BJ (cell line): ENCODE results near the gene CFAP46. TPM values are rescaled to one million over a fixed set of nuclear protein-coding genes. Genes with fewer than 3 reads are reported as not detected.
"Not testable (repeated sequence)": the region's sequence is repeated elsewhere in the genome, so short reads cannot be mapped to it uniquely, and the experiment has no call there.

ENCODE experiments used
- CTCF ChIA-PET: fragments of 350-600 bp; formaldehyde crosslinking; extraction: SDS; loops from one replicate; lab custom pipeline; 2021; ENCODE audit warnings: antibody characterized with exemption, inconsistent platforms; lab: Yijun Ruan, JAX
- POLR2A ChIA-PET: fragments of 300-600 bp; sonication (Branson Sonifier 250); formaldehyde crosslinking; extraction: SDS; loops from one replicate; lab custom pipeline; 2021; ENCODE audit warnings: antibody characterized with exemption; lab: Charles Lee
- DNase-seq: peaks from one replicate; pipeline ENCODE4 v3.0.0-alpha.2; 2011; ENCODE audit warnings: low read depth
- H3K27me3 ChIP-seq: 2 replicates; pipeline ENCODE4 v1.6.0; 2011; ENCODE audit warnings: low read length; ENCODE audit not compliant: control insufficient read depth, insufficient read depth
- H3K36me3 ChIP-seq: 2 replicates; pipeline ENCODE4 v1.5.1; 2011; ENCODE audit warnings: low read length; ENCODE audit not compliant: control insufficient read depth, insufficient read depth
- H3K4me3 ChIP-seq: 2 replicates; pipeline ENCODE4 v1.5.1; 2011; ENCODE audit warnings: low read depth, mild to moderate bottlenecking, control low read depth, low read length
- CTCF ChIP-seq: IDR thresholded peaks from 2 replicates; pipeline ENCODE4 v1.5.1; 2011; ENCODE audit warnings: low read depth, mild to moderate bottlenecking, control low read depth, inconsistent platforms, low read length, moderate library complexity; ENCODE audit not compliant: insufficient read depth
- polyA plus RNA-seq: library from polyadenylated mRNA; depleted of rRNA; stranded (reverse); fragments of >200 nt; gene quantifications from 2 replicates; pipeline ENCODE4 v1.2.3, GENCODE V29; 2011

The CFAP46 gene
- polyA plus RNA-seq, 1 experiment: 1.8 TPM

GRCh38 chr10:132971448-132972148 is 29.2 kb upstream of the CFAP46 start:
- POLR2A ChIA-PET: no interaction called here
- no peak for TF ChIP-seq CTCF
- Histone ChIP-seq H3K36me3 (no peaks in the 10 kb centered on the region), H3K27me3 (peaks cover 17% of the 10 kb centered on the region), H3K4me3 (no peak overlapping the region)
- CTCF ChIA-PET: no interaction called here
- DNase-seq: no peak

GRCh38 chr10:132970641-132971438 is 28.5 kb upstream of the CFAP46 start:
- DNase-seq: no peak
- Histone ChIP-seq H3K27me3 (peaks cover 17% of the 10 kb centered on the region), H3K36me3 (no peaks in the 10 kb centered on the region), H3K4me3 (no peak overlapping the region)
- ChIA-PET POLR2A (no interaction called here), CTCF (no interaction called here)
- no peak for TF ChIP-seq CTCF

- POLR2A ChIA-PET: no interaction called here
- H3K27me3 ChIP-seq: peaks cover 17% of the 10 kb centered on the region
Measured at GRCh38 chr10:132967540-132967939, 25.2 kb upstream of the CFAP46 start.

GRCh38 chr10:132965411-132966057 is 23.2 kb upstream of the CFAP46 start:
- POLR2A ChIA-PET: no interaction called here
- no peak for DNase-seq
- H3K27me3 ChIP-seq: peaks cover 8% of the 10 kb centered on the region
- no peak overlapping the region for H3K4me3 ChIP-seq
- H3K36me3 ChIP-seq: no peaks in the 10 kb centered on the region
- TF ChIP-seq CTCF: no peak
- CTCF ChIA-PET: no interaction called here

More at GRCh38 chr10:132967540-132967939, 25.2 kb upstream of the CFAP46 start:
- TF ChIP-seq CTCF: no peak
- Histone ChIP-seq H3K4me3 (no peak overlapping the region), H3K36me3 (no peaks in the 10 kb centered on the region)
- CTCF ChIA-PET: no interaction called here
- no peak for DNase-seq

- H3K4me3 ChIP-seq, H3K36me3 ChIP-seq, H3K27me3 ChIP-seq, POLR2A ChIA-PET, CTCF ChIA-PET, DNase-seq: not testable (repeated sequence)
Measured at GRCh38 chr10:132964707-132965410, 22.5 kb upstream of the CFAP46 start.
